Bone marrow (tissue), 2 donors: ENCODE data around the gene MT1HL1.

Source experiments
- DNase-seq, 2 donors: peaks; one replicate each; lab custom pipeline; 2025; lab: John Stamatoyannopoulos, UW

MT1HL1 gene

DNA sequence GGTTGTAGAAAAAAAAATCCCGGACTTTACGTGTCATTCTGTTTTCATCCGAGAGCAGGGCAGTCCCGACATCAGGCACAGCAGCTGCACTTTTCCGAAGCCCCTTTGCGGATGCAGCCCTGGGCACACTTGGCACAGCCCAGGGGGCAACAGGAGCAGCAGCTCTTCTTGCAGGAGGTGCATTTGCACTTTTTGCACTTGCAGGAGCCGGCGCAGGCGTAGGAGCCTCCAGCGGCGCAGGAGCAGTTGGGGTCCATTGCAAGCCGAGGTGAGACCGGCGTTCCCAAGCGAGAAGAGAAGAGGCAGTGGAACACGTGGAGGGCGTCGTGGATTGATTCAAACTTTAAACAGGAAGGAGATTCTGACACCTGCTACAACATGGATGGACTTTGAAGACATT lies at the start of gene MT1HL1:
TSS of gene MT1HL1 (minus strand) at position 326 of the 400 bp plus-strand sequence. CDS start at position 257, 69 bp downstream.
- no peak for DNase-seq

DNA sequence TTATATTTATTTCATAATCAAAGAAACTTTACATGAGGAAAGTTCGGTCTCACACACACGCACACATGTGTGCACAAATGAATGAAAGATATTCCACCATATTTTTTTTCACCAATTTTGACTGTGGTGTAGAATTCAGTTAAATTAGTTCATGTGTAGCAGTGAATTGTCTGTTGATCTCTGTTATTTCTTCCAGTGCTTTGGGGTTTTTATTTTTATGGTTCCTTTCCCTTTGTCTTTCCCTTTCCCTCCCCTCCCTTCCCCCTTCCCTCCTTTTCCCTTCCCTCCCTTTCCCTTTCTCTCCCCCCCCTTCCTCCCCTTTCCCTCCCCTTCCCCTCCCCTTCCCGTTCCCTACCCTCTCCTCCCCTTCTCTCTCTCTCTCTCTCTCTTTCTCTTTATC lies 46.7 kb upstream of the MT1HL1 start:
- no peak for DNase-seq

DNA sequence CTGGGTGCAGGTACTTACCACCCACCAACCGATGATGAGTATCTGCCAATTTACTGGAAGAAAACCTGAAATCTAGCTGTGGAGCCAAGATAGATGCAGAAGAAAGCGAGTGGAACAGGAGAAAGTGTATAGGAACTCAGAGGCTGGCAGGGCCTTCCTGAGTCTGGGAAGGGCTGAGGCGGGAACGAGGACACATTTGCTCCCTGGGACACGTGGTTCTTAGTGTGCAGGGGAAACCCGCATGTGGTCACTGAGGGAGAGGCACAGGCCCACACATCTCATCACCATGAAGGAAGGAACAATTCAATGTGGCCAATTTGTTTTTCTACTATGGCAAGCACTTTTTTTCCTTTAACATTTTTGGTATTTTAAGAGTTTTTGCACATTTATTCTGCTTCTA lies 45.9 kb upstream of the MT1HL1 start:
- DNase-seq: no peak

DNA sequence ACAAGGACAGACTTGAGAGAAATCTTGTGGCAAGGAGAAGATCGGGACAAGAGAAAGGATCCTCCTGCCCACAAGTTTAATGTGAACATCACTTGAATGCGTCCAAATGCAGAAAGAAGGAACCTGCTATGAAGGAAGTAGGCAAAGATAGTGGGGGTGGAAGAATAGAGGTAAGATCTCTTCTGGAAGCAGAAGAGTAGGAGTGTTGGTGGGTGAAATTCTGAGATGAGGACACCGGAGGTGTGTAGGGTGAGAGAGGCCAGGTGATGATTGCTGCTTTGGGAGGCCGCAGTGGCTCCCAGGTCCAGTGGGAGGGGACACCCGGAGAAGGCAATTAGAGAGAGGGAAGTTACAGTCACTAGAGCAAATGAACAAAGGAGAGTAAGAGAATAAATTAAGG lies 44.6 kb upstream of the MT1HL1 start:
- DNase-seq: no peak

DNA sequence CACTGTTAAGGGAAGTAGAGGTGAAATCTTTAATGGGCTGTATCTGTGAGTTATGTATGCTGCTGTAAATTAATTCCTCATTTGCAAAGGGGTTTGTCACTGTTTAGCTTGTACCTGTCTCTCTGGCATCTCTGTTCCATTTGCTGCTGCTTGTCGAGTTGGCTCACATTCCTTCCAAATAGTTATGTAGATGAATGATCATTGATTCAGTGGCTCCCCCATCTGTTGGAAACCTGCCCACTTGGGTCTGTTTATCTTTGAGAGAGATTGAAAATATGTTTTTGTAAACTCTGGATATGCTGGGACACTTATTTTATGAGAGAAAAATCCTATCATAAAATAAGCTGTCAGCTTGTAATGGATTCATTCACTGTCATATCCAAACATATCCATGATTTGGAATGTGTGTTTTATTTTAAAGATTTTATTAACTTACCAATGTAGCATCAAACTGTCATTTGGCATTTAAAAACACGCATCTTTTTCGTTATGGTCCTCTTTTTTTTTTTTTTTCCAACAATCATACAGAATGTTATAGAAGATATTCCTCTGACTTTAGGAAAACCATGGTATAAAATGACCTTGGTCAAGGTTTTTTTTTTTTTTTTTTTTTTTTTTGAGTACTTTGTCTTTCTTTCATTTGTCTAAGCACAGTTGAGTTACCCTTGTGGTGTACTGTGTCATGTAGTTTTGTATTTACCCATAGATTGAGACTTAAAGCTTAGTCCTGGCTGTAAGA lies 41.2 kb upstream of the MT1HL1 start:
- no peak for DNase-seq

DNA sequence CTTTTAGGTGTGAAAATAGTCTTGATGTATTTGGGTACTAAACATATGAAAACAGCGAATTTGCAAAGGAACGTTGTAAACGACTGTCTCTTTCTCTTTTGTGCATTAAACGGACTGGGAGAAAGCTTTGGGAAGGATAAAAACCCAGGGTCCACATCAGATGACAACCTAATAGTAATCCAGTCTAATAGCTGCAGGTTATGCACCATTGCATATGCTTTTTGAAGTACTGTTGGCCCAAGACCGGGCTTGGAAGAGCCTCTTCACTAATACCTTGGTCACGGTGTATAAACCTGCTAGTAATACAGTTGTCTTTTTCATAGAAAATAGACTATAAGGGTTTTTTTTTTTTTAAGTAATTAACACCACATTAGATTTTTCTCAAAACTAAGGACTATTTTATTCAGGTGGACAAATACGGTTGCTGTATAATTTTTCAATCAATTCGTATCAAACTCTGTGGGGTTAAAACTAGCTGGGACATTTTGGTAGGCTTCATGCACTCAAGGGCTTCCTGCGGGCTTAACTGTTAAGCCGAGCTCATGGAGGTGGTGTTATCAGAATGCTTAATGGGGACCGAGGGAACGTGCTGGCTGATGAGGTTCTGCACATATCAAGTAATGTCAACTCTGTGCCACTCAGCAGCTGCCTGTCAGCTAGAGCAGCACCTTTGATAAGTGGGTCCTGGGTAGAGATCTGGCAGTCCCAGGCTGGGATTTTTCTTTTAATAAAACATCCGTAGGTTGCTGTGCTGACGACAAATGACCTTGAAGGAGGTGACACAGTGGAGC lies 39.8 kb upstream of the MT1HL1 start:
- no peak for DNase-seq

DNA sequence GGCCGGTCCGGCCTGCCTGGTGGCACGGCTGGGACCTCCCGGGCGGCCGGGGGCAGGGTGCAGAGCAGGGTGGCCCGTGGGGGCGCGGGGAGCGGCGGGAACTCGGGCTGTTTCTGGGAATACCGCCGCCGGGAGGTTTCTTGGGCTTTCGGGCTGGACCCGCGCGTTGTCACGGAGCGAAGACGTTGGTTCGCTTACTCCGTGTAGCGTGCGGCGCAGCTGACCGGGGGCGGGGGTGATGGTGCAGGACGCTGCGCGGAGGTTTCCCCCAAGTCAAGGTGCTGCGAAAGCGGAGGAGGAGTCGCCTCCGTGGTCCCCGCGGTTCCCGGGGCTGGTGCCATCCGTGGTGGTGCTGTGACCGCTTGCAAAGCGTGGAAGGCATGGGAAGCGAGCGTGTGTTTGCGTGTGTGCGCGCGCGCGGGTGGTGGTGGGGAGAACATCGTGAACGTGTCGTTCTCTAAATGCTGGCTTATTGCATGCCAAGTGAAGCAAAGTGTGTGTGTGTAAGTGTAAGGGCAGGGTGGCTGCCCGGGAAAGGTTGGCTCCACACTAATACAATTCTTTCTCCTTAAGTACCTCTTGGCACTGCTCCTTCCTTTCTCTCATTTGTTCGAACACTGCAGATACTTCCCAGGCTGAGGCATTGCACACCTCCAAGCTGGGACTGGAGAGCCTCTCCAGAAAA lies 38.8 kb upstream of the MT1HL1 start:
- DNase-seq: no peak

DNA sequence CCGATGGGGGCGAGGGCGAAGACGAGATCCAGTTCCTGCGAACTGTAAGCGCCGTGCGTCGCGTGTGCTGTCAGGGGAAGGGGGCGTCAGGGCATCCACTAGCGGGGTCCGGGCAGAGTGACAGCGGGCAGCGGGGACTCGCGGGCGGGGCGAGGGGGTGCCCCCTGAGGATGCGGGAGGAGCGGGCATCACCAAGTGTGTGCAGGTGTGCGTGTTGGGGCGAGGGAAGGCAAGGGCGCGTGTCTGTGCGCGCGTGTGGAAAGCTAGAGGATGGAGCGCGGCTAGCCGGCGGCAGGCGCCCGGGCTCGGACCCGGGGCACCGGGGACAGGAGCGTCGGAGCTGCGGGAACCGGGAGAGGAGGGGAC lies 38.3 kb upstream of the MT1HL1 start:
- DNase-seq: no peak

DNA sequence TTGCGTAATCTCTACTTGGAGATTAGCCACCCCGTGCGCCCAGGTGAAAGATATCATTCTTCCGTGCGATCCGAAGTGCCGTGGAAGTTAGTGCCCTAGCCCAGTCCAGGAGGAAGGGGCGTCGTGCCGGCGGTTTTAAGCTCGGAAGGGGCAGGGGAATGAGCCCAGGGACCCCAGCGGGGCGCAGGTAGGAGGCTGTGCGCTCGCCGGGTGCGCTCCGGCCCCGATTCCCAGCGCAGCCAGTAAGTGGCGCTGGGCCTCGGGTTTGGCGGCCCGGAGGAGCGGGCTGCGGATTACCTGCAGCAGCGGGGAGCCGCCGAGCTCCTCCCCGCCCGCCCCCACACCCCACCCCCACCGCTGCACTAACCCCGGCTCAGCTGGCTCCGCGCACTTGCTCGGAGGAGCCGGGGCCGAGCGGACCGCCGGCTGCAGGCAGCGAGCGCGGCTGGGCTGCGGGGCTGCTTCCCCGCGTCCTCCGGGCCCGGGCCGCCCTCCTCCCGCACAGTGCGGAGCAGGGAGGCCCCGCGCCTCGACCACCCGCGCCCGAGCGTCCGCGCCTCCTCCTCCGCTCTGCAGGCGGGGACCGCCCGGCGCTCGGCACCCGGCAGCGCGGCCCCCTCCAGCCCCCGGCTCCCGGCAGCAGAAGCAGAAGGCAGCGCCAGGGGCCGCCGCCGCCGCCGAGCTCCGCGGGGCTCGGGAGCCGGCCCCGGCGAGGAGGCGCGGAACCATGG lies 37.7 kb upstream of the MT1HL1 start, which contains the start of gene RYR2:
TSS of gene RYR2 (plus strand) at position 390 of the 731 bp plus-strand sequence. CDS start at position 728, 338 bp downstream.
- no peak for DNase-seq

DNA sequence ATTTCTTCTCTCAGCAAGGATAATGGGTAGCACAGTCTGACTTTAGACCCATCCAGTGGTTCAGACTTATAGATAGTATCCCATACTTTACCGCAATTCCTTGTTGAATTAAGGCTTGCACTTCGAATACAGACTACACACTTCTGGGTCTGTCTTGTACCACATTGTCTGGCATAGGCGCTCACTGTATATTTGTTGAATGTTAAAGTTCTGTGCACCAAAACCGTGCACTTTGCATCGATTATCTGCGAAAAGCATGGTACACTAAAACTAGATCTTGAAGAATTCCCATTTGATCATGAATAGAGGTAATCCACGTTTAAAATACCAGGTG lies 37.2 kb upstream of the MT1HL1 start:
- no peak for DNase-seq

DNA sequence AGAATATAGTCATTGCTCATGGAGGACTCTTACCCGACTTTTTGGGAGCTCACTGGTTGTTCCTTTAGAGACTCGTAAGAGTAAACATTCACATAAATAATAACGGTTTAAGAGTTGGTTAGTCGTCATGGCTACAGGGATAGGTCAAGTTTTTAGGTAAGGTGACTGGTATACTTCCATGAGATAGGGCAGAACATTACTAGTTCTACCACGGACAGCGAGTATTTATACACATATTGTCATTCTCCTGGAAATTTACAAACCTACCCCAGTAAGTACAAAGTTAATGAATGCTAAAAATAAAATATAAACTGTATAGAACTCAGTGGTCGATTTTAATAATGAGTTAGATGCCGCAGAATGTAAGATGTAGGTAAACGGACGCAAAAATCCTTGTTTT lies 36.6 kb upstream of the MT1HL1 start:
- DNase-seq: no peak

DNA sequence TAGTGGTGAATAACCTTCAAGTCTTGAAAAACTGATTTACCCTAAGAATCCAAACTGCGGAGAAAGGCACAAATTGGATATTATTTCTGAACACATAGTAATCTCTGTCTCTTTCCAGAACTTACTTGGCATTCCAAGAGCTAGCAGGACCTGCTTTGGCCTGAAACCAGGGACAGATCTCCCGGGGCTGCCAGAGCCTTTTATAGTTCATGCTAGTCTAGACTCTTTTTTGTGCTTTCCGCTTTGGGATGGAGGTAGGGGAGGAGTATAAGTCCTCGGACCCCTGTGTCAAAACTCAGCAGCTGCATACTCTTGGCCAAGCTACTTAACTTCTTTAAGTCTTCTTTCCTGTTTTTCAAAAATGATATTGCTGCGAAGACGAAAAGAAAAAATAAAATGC lies 34.0 kb upstream of the MT1HL1 start:
- no peak for DNase-seq

DNA sequence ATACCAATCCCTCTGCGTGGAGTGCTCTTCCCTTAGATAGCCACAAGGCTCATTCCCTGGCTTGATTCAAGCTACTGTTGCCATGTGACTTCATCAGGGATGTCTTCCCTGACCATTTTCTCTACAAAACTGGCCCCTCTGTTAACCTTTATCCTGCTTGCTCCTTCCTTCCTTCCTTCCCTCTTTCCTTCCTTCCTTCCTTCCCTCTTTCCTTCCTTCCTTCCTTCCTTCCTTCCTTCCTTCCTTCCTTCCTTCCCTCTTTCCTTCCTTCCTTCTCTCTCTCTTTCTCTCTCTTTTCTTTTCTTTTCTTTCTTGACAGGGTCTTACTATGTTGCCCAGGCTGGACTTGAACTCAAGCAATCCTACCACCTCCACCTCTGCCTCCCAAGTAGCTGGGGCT lies 31.5 kb upstream of the MT1HL1 start:
- DNase-seq: no peak

DNA sequence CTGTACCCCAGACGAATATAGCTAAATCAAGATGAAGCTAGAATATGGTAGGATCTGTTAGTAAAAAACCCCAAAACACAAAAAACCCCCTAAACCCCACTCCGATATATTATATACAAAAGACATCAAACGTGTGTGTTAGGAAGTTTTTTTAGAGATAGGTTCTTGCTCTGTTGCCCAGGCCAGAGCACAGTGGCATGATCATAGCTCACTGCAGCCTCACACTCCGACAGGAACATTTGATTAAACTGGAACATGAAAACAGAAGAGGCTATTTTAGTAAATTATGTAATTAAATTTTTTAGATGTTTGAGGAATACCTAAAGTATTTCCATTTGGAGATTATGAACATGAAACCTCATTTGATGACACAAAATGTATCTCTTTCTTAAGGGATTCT lies 29.6 kb upstream of the MT1HL1 start:
- no peak for DNase-seq

DNA sequence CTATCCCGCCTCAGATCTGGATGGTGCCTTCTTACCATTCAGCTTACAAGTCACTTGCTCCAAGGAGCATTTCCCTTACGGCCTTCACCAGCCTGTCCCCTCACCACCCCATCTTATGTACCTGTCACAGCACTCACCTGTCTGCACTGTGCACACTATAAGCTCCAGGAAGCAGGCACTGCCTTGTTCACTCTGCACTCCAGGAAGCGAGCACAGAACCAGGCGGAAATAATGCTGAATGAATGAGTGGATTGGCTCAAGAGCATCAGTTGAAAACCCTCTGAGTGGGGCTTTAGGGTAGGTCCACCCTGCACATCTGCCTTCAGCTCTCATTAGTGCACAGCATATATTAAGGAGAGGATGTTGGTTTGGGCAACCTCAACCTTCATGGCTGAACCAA lies 28.8 kb upstream of the MT1HL1 start:
- DNase-seq: no peak

DNA sequence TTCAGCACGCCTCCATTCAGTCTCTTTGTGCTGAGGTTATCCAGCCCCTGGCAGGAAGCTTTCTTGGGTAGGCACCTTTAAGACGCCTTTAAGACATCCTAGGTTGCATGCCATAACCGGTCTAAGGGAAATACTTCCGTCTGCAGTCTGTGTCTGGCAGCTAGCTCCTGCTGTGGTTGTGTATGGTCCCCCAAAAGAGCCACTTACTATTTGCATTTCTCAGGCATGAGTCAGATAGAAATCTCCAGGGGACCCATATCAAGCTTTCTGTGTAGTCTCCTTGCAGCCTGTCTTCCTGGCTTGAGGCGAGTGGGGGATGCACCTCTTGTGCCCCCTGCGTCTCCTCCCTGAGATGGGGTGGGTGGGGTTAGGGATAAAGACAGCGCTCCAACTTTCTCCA lies 27.8 kb upstream of the MT1HL1 start:
- DNase-seq: no peak

DNA sequence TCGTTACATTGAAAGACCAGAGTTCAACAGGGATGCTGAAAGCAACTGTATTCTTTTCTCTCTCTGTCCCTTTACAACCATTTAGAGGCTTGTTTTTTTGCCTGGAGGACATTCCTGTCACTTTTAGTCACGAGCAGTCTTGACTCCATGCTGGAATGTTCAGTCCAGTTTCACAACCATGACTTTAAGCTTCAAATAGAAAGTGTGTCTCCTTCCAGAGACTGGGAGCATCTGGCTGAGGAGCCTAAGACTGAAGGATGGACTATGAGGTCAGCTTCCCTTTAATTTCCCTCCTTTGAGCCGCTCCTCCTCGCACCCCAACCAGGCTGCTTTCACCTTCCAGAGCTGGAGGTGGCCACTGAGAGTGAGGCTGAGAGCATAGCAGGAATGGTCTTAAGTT lies 27.2 kb upstream of the MT1HL1 start:
- no peak for DNase-seq

DNA sequence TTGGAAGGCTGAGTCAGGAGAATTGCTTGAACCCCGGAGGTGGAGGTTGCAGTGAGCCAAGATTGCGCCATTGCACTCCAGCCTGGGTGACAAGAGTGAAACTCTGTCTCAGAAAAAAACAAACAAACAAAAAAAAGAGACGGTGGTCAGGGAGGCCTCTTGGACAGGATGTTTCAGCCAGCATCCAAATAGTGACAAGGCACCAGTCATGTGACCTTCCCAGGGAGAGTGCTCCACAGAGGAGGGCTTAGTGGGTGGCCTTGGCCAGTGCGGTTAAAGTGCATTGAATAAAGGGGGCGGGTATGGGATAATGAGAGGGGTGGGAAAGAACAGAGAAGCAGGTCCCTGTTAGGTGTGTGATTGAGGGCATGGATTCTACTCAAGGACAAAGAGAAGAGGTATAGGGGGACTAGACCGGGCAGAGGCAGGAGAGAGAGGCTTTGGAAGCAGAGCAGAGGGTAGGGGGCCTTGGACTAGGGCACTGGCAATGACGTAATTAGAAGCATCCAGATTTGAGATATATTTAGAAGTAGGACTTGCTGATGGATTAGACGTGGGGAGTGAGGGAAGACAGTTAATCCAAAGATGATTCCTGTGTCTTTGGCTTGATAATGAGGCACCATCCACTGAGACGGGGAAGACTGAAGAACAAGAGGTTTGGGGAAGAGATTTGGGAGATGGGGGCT lies 25.8 kb upstream of the MT1HL1 start:
- DNase-seq: no peak

DNA sequence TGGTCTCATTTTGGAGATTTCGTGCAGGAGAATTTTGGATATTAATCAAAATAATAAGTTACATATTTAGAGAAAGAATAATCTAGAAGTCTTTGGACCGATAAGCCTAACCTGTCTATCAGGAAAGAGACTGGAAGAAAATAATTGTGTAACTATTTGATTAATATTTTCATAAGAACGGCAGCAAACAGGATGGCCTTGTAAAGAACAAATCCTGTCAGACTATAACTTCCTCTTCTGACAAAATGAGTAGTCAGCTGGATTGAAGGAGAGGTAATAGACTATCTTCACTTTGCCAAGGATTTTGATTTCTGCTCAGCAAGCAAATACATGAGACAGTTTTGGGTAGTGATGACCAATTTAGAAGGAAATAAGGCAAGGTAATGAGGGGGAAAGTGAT lies 25.0 kb upstream of the MT1HL1 start:
- no peak for DNase-seq

DNA sequence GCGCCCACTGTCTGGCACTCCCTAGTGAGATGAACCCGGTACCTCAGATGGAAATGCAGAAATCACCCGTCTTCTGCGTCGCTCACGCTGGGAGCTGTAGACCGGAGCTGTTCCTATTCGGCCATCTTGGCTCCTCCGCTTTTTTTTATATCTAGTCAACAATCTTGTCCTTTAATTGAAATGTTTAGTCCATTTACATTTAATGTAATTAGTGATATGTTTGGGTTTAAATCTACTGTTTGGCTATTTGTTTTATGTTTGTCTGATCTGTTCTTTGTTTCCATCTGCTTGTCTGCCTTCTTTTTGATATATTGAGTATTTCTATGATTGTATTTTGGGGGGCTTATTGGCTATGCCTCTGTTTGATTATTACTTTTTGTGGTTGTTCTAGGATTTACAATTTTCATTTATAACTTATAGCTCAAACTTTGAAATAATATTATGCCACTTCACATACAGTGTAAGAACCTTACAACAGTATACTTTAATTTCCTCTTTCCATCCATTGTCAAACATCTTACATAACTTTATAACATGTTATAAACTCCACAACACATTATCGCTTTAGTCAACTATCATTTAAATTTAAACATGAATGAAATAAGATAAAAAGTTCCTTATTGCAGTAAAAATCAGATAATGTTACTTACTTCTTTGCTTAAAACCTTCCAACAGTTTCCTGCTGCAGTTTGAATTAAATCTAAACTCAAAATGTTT lies 21.3 kb upstream of the MT1HL1 start:
- DNase-seq: no peak

DNA sequence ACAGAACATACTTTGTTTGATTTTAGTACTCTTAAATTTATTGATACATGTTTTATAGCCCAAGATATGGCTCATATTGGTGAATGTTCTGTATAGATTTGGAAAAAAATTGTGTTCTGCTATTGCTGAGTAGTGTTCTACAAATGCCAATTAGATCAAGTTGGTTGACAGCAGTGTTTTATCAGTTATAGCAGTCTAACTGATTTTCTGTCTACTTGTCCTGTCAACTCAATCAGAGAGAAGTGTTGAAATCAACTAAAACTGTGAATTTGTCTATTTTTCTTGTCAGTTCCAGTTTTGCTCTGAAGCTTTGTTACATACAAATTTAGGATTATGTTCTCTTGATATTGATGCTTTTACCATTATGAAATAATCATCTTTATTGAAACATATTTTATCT lies 14.7 kb upstream of the MT1HL1 start:
- no peak for DNase-seq
